NCI-H1105 (cell line): ENCODE measurements around the gene TPO.
"Not testable (repeated sequence)": the region's sequence is repeated elsewhere in the genome, so short reads cannot be mapped to it uniquely, and the experiment has no call there.

ENCODE experiments used
- DNase-seq: peaks from one replicate; lab custom pipeline; 2025; lab: John Stamatoyannopoulos, UW

Gene TPO

GRCh38 chr2:1484131-1484884, 71.0 kb downstream of the TPO start:
- DNase-seq, result no peak

GRCh38 chr2:1486670-1487069, 73.4 kb downstream of the TPO start:
- DNase-seq, result no peak

GRCh38 chr2:1487758-1488157, 74.5 kb downstream of the TPO start:
- no peak for DNase-seq

- DNase-seq, result no peak
Measured at GRCh38 chr2:1488181-1488671, 75.0 kb downstream of the TPO start.

- DNase-seq, result no peak
Measured at GRCh38 chr2:1488851-1489250, 75.6 kb downstream of the TPO start.

GRCh38 chr2:1489486-1489885, 76.2 kb downstream of the TPO start:
- DNase-seq, result no peak

GRCh38 chr2:1490381-1490780, 77.1 kb downstream of the TPO start:
- not testable (repeated sequence) for DNase-seq

GRCh38 chr2:1491751-1492150, 78.5 kb downstream of the TPO start:
- DNase-seq, result no peak

- DNase-seq, result not testable (repeated sequence)
Measured at GRCh38 chr2:1492231-1492630, 79.0 kb downstream of the TPO start.

GRCh38 chr2:1492711-1493430, 79.6 kb downstream of the TPO start:
- DNase-seq, result no peak

GRCh38 chr2:1493431-1494126, 80.3 kb downstream of the TPO start:
- no peak for DNase-seq

GRCh38 chr2:1494257-1494656, 81.0 kb downstream of the TPO start:
- no peak for DNase-seq

GRCh38 chr2:1494906-1495305, 81.6 kb downstream of the TPO start:
- DNase-seq, result no peak

GRCh38 chr2:1495676-1496358, 82.6 kb downstream of the TPO start:
- no peak for DNase-seq

- no peak for DNase-seq
Measured at GRCh38 chr2:1496359-1496821, 83.1 kb downstream of the TPO start.

GRCh38 chr2:1497122-1497611, 83.9 kb downstream of the TPO start:
- no peak for DNase-seq

- DNase-seq, result no peak
Measured at GRCh38 chr2:1498176-1498575, 84.9 kb downstream of the TPO start.

GRCh38 chr2:1499033-1499795, 86.0 kb downstream of the TPO start:
- no peak for DNase-seq

- no peak for DNase-seq
Measured at GRCh38 chr2:1501038-1501851, 88.0 kb downstream of the TPO start.

- DNase-seq, result no peak
Measured at GRCh38 chr2:1501991-1502390, 88.7 kb downstream of the TPO start.
